ENCODE results near the gene CELF2. TPM values are rescaled to one million over a fixed set of nuclear protein-coding genes. Genes with fewer than 3 reads are reported as not detected.

The CELF2 gene
- total and polyA plus RNA-seq, 12 donors = 13.0 to 90.9 (median 80.9) TPM

DNA sequence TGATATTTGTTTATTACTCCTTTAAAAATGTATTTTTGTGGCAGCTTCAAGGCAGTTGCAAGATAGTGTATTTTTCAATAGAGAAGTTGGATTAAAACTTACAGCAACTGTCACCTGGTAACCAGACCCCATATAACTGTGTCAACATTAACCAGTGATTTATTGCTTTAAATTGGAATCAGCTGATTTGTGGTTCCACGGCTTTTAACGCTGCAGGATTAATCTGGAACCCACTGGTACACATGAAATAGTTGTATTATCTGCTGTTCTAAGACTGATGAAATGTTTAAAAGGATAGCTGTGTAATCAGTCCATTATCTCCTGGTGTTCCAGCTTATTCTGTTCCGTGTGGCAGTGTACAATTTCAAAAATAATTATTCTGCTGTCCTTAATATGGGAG is 180.2 kb downstream of the CELF2 start:
- intact Hi-C loops (cut with DNase I) = loop anchor here in 1 of 10 donors (5.0 kb wide), 1 partner anchor 64 kb away; no protein-coding TSS in a partner anchor
- Histone ChIP-seq H3K27ac (peak overlapping the region in 5 of 10 donors; percentile 22 to 49 (median 45)), H3K4me3 (no peak overlapping the region), H3K36me3 (peaks cover 0 to 42% (median 0%) of the 10 kb centered on the region in 9 donors), H3K4me1 (peaks cover 0 to 79% (median 55%) of the 10 kb centered on the region in 9 donors), H3K27me3 (no peaks in the 10 kb centered on the region), H3K9me3 (peaks cover 0 to 8% (median 0%) of the 10 kb centered on the region in 11 donors)
- 25 to 35% methylated on average over 3 of the region's 3 CpGs for WGBS, 2 donors
- TF ChIP-seq, protein P1, sequence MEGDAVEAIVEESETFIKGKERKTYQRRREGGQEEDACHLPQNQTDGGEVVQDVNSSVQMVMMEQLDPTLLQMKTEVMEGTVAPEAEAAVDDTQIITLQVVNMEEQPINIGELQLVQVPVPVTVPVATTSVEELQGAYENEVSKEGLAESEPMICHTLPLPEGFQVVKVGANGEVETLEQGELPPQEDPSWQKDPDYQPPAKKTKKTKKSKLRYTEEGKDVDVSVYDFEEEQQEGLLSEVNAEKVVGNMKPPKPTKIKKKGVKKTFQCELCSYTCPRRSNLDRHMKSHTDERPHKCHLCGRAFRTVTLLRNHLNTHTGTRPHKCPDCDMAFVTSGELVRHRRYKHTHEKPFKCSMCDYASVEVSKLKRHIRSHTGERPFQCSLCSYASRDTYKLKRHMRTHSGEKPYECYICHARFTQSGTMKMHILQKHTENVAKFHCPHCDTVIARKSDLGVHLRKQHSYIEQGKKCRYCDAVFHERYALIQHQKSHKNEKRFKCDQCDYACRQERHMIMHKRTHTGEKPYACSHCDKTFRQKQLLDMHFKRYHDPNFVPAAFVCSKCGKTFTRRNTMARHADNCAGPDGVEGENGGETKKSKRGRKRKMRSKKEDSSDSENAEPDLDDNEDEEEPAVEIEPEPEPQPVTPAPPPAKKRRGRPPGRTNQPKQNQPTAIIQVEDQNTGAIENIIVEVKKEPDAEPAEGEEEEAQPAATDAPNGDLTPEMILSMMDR (IDR thresholded peaks at IDR 0.05) = no peak
- no peak for DNase-seq
- ATAC-seq = no peak

DNA sequence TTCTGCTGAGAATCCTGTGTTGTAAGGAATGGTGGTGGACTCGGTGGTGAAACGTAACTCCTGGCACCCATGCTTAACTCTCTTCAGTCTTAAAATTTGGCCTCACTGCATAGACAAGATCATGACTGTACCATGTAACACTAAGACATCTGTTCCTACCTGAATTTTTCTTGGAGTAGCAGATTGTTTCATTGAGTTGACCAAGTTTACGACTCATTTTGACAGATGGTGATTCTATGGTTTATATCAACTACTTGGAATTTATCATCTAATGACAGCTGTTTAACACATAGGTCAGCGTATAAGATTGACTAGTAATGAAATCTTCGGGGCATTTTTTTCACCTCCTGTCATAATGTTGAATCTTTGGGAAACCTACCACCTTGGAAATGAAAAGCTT is 184.2 kb downstream of the CELF2 start:
- peaks cover 0 to 75% (median 31%) of the 10 kb centered on the region in 9 donors for H3K4me1 ChIP-seq
- H3K27ac ChIP-seq = no peak overlapping the region
- H3K36me3 ChIP-seq = peaks cover 0 to 56% (median 0%) of the 10 kb centered on the region in 9 donors
- whole genome bisulfite sequencing, 2 donors = 62 to 68% methylated on average over 5 of the region's 5 CpGs
- DNase-seq (no peak), ATAC-seq (no peak)
- TF ChIP-seq, protein P1 (IDR thresholded peaks at IDR 0.05) = no peak
- H3K27me3 ChIP-seq = no peaks in the 10 kb centered on the region
- intact Hi-C loops (cut with DNase I) = no loop called here
- no peak overlapping the region for H3K4me3 ChIP-seq
- peaks cover 0 to 8% (median 0%) of the 10 kb centered on the region in 11 donors for H3K9me3 ChIP-seq

- H3K4me1 ChIP-seq = peaks cover 0 to 72% (median 26%) of the 10 kb centered on the region in 9 donors
- intact Hi-C loops (cut with DNase I) = no loop called here
- no peak overlapping the region for H3K27ac ChIP-seq
- TF ChIP-seq, protein P1 (IDR thresholded peaks at IDR 0.05) = no peak
- DNase-seq (no peak), ATAC-seq (peak in 5 of 8 donors; percentile 10 to 42 (median 22))
- WGBS, 2 donors = 43 to 52% methylated on average over 19 of the region's 19 CpGs
- H3K4me3 ChIP-seq = no peak overlapping the region
- peaks cover 0 to 62% (median 0%) of the 10 kb centered on the region in 9 donors for H3K36me3 ChIP-seq
- peaks cover 0 to 8% (median 0%) of the 10 kb centered on the region in 11 donors for H3K9me3 ChIP-seq
- no peaks in the 10 kb centered on the region for H3K27me3 ChIP-seq
These were observed 186.8 kb downstream of the CELF2 start for GRCh38 chr10:11204351-11204942.

DNA sequence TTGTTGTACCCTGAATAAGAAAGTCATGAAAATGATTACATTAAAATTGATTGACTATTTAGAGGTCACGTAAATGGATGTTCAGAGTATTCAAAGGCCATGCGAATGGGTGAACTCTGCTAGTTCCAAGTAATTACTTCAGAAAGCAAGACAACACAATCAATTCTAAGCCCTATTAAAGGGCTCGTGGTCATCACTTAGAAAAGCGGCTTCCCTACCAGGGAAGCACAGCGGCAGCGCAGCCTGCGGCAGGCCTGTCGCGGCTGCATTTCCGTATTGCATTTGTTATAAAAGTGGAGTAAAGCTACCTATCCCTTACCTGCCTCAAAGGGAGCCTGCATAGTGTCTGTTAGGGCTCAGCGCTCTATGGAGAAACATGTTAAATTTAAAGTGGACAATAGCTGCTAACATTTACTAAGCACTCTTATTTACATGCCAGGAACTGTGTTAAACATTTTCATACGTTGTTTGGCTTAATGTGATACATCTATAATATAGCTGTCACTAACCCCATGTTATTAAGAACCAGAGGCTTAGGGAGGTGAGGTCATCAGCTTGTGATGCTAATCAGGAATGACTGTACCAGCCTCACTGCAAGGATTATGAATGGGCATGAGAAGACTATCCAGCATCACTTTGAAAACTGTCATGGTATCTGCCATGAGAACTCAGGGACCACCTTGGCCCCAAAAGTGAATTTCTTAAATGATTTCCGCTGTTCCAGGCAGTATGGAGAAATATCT is 187.5 kb downstream of the CELF2 start:
- Histone ChIP-seq H3K27ac (no peak overlapping the region), H3K4me1 (peaks cover 2 to 76% (median 28%) of the 10 kb centered on the region in 9 donors), H3K9me3 (peaks cover 0 to 8% (median 0%) of the 10 kb centered on the region in 11 donors), H3K36me3 (peaks cover 0 to 62% (median 0%) of the 10 kb centered on the region in 9 donors), H3K4me3 (no peak overlapping the region), H3K27me3 (no peaks in the 10 kb centered on the region)
- WGBS, 2 donors = 92% methylated on average over 13 of the region's 13 CpGs
- TF ChIP-seq, protein P1 (IDR thresholded peaks at IDR 0.05) = no peak
- ATAC-seq (no peak), DNase-seq (no peak)
- intact Hi-C loops (cut with DNase I) = no loop called here
